Measurements from ENCODE around the gene FARP1.
"Not testable (repeated sequence)": the region's sequence is repeated elsewhere in the genome, so short reads cannot be mapped to it uniquely, and the experiment has no call there.

The FARP1 gene

GRCh38 chr13:98413278-98413677 lies 270.4 kb downstream of the FARP1 start:
- not testable (repeated sequence) for DNase-seq (ENCODE audit: low read depth in 1 of 2, low spot score in 1 of 2)

DNA sequence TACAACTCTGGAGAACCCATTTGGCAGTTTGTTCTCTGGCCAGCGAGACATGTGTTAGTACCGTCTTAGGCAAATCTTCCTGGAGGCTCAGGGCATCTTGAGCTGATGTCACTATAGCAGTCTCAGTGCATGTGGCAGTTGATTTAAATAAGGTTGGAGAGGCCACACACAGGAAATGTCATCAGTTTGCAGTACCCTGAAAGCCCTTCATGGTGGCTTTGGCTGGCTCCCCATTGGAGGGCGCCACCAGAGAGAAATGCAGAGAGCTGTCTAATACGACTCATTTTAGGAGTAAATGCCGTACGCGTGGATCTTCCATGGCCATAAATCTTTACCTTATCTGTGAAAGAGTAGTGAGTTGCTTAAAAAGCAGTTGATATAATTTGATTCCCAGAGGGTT lies 270.9 kb downstream of the FARP1 start:
- DNase-seq (ENCODE audit: low read depth in 1 of 2, low spot score in 1 of 2): no peak

DNA sequence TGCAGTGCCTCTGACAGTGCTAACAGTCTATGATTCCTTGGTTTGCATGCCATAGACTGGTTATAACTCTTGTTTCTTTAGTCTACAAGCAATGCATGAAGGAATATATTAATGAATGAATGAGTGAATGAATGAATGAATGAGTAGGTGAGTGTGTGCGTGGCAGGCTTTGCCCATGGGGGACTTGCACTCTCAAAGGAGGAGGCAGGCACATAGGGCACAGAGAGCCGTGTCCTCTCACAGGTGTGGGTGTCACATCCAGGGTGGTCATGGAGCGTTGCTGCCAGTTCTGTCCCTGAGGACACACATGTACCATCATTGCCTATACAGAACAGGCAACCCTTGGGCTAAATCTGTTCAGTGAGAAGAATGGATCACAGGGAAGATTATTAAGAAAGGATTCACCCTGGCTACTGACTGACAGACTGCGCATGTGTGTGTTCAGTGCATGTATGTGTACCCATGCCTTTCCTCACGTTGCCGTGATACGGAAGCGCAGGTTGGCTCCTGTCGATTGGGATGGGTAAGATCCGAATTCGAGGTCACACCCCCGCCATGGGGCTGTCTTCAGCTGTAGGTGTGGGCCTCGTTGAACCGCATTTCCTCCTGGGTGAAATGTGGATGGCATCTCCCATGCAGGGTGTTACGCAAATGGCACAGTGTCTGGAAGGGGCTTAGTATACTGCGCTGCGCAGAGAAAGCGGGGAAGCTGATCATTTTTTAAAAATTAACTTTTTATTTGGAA lies 272.6 kb downstream of the FARP1 start:
- DNase-seq (ENCODE audit: low read depth in 1 of 2, low spot score in 1 of 2): no peak

DNA sequence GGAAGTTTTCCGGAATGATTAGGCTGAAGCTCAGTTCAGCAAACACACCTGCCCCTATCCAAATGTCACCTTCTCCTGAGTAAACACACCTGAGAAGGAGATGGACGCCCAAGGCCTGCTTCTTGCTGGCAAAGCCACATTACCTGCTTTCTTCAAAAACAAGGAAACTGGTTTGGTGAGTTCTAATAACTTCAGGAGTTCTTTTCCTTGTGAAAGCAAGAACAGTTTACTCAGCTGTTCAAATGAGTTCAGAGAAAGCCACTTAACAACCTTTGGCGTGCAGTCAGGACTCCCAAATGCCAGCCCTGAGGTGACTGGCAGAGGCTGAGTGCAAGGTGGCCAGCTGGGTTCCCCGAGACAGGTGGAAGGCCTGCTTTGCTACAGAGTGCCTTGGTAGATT lies 273.5 kb downstream of the FARP1 start:
- DNase-seq (ENCODE audit: low read depth in 1 of 2, low spot score in 1 of 2): no peak

DNA sequence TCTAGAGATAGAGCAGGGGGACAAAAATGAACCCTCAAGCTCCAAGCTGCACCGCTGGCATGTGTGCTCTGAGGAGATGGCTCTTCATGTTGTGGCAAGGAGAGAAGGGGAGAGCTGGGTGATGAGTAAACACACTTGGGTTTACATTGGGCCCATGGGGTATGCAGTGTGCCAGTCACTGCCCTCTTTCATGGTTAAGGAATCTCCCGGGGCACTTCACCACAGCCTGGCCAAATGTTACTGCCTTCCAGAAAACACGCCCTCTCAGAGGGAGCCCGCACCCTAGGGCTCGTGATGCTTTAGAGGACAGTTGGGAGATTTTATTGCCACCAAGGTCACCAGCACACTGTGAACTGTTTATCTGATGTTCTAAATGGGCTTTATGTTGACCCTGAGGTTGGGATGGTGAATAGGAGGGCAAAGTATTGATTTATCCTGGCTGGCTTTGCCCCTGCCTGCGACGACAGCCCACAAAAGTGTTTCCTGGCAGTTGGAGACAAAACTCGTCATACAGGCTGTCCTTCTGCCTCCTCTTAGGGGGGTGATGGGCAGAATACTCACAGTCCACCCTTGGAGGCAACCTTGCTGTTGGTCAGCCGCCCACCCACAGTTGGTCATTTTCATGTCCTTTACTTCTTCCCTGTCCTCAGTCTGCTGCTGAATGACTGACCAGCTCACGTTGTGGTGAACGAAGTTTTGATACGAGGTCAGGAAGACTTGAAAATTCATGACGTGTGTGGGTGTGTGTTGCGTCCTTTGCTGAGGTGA lies 277.1 kb downstream of the FARP1 start:
- DNase-seq (ENCODE audit: low read depth in 1 of 2, low spot score in 1 of 2): no peak

- no peak for DNase-seq (ENCODE audit: low read depth in 1 of 2, low spot score in 1 of 2)
These were observed 277.8 kb downstream of the FARP1 start for GRCh38 chr13:98420554-98421175.

DNA sequence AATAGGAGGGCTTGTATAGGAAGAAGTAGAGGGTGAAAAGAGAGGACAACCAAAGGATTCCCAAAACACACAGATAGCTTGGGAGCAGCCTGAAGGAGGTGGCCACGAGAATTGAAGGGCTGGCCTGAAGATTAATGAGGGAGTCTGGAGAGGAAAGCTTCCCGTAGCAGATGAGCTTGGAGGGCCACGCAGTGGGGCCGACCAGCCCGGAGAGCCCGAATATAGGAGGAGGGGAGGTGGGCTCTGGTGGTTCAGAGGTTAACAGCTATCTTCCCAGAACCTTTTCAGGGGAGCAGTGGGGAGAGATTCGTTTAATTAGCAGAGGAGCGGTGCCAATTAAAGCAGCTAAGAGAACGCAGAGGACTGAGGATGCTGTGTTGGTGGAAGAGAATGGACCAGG lies 279.2 kb downstream of the FARP1 start:
- no peak for DNase-seq (ENCODE audit: low read depth in 1 of 2, low spot score in 1 of 2)

GRCh38 chr13:98423417-98423816 lies 280.5 kb downstream of the FARP1 start:
- DNase-seq (ENCODE audit: low read depth in 1 of 2, low spot score in 1 of 2): no peak

DNA sequence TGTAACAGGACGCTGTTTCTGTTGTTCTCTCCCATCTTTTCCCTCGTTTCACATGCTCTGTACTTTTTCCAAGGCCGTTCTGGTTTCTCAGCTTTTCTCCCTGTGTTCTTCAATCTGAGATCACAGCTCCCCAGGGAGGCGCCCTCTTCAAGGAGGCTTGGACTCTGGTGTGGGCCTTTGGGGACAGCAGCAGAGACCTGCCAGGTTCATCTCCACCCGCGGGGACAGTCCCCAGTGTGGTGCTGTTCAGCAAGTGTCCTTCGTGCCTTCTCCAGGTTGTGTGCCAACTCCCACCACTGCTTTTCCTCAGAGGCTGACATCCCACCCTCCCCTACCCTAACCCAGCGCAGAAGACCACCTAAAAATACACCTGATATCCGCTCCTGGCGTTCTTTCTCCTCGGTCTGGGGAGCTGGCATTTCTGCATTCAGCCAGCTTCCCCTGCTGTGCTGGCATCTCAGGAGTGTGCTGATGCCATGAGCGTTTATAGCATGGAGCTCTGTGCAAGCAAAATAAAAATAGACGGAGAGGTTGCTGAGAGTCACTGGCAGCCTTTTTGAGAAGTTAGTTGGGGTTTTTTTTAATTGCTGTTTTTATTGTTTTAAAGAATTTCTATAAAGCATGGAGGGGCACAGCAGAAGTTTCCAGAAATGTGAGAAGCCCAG lies 284.6 kb downstream of the FARP1 start:
- no peak for DNase-seq (ENCODE audit: low read depth in 1 of 2, low spot score in 1 of 2)

DNA sequence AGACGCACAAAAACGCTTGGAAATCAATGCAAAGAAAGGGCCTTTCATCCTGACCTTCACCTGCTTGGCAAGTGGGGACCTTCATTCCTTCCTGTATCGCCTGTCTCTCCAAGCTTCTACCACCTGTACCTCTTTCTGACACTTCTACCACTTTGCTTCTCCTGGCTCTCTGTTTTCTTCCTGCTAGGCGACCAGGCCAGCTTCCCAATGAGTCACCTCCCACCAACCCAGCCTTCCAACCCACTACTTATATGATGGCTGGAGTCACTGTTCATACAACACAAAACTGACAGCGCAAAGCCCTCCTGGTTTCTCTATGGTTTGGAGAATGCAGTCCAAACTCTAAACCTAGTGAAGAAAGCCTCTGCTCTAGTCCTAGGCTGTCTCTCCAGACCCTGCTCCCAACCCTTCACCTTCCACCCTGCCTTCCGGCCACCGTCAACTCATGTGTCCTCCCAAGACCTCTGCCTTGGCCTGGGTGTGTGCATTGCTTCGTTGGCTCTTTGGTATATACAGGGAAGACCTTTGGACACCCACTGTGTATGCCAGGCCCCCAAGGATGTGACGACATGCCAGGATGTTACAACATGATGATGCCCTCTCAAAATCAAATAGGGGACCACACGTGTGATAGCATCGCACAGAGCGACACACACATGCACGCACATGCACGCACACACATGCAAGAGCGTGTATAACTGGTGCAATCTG lies 285.5 kb downstream of the FARP1 start:
- no peak for DNase-seq (ENCODE audit: low read depth in 1 of 2, low spot score in 1 of 2)

- DNase-seq (ENCODE audit: low read depth in 1 of 2, low spot score in 1 of 2): no peak
These were observed 286.2 kb downstream of the FARP1 start for GRCh38 chr13:98429081-98429480.

GRCh38 chr13:98429531-98429930 lies 286.6 kb downstream of the FARP1 start:
- DNase-seq (ENCODE audit: low read depth in 1 of 2, low spot score in 1 of 2): no peak

DNA sequence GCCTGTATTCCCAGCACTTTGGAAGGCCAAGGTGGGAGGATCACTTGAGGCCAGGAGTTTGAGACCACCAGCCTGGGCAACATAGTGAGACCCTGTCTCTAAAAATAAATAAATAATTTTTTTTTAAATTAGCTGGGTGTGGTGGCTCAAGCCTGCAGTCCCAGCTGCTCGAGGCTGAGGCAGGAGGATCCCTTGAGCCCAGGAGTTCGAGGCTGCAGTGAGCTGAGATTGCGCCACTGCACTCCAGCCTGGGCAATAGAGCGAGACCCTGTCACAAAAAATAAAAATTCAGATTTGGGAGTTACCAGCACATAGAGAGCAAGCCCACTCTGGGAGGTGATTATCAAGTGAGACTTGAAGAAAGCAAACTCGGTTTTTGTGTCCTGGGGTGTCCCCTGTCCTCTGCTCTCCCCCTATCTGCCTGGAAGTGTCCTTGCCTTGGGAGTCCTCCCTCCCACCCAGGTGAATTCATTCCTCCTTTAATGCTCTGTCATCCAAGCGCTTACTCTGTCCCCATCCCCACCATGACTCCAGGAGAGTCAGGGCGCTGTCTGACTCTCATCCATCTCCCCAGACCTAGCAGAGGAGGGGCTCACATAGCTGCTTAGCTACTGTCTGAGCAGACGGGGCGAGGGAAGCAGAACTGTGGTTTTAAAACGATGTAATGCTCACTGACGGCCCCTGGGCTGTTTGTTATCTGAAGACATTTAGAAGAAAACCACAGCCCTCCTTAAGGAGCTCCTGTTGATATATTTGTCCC lies 287.3 kb downstream of the FARP1 start:
- no peak for DNase-seq (ENCODE audit: low read depth in 1 of 2, low spot score in 1 of 2)

DNA sequence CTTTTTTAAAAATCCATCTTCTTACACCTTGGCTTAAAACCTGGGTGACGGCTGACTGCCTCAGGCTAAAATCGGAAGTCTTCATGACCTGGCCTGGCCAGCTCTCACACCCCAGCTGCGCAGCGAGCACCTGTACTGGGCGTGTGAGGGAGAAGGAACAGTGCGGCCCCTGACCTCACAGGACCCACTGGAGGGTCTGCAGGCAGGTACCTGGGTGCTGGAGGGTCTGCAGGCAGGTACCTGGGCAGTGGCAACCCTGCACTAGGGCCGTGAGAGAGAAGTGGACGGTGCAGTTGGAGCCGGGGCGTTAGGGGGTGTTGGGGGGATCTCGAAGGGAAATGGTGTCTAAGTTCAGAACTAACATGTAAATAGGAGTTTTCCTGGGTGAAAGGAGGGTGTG lies 289.7 kb downstream of the FARP1 start:
- no peak for DNase-seq (ENCODE audit: low read depth in 1 of 2, low spot score in 1 of 2)

GRCh38 chr13:98433654-98434053 lies 290.8 kb downstream of the FARP1 start:
- no peak for DNase-seq (ENCODE audit: low read depth in 1 of 2, low spot score in 1 of 2)

DNA sequence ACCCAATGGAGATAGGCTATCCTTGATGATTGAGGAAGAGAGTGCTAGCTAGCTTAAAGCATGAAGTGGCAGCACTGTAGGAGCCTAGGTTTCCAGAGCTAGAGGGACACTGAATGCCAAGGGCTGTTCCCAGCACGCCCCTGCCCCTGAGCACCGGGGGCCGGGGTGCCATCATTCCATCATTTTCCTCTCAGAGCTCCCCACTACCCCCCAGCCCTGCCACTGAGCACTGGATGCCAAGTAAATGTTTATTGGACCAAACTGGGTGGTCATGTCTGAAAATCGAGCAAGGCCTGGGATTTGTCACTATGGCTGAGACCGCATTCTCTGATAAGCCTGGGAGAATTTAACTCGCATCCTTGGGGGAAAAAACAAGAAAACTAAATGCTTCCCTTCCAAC lies 291.2 kb downstream of the FARP1 start:
- DNase-seq (ENCODE audit: low read depth in 1 of 2, low spot score in 1 of 2): no peak

DNA sequence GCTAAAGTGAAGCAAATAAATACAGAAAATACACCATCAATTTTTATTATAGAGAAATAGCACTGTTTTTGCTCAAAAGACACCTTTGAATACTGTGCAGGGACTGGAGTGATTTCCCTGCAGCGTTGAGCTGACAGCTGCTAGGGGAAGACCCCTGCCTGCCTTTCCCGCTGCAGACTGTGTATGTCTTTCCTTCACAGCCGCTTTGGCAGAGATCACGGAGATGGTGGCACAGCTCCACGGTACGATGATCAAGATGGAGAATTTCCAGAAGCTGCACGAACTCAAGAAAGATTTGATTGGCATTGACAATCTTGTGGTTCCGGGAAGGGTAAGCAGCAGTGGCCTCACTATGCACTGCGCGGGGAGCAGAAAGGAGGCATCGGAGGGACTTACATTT lies 292.5 kb downstream of the FARP1 start:
- DNase-seq (ENCODE audit: low read depth in 1 of 2, low spot score in 1 of 2): no peak

GRCh38 chr13:98436233-98436910 lies 293.5 kb downstream of the FARP1 start:
- DNase-seq (ENCODE audit: low read depth in 1 of 2, low spot score in 1 of 2): no peak

GRCh38 chr13:98438246-98439125 lies 295.6 kb downstream of the FARP1 start:
- DNase-seq (ENCODE audit: low read depth in 1 of 2, low spot score in 1 of 2): no peak
